Pancreas (tissue), 10 donors: ENCODE results near the gene OPCML. TPM values are rescaled to one million over a fixed set of nuclear protein-coding genes. Genes with fewer than 3 reads are reported as not detected.

Experiments used
- ATAC-seq, 4 donors: fragments of 200-7000 bp; cut with Tn5 transposase; one replicate each; pipeline versions ENCODE4 v1.8.0 to v1.9.1; 2020; ENCODE audit warnings: mild to moderate bottlenecking in 4 of 4, moderate library complexity in 4 of 4
- DNase-seq, 6 donors: peaks; one replicate each; pipeline ENCODE4 v3.0.0-alpha.2; 2020
- FAIRE-seq: peaks from 2 replicates; lab custom pipeline; 2012; peaks lifted over from hg19 to GRCh38; lab: Jason Lieb, UNC
- H3K27ac ChIP-seq, 4 donors: fragments of 200-600 bp; sonication (generic); 1 replicate in 3 of 4; 2 replicates in 1 of 4; pipeline versions ENCODE4 v1.5.0 to v1.8.0; 2020
- H3K27me3 ChIP-seq, 4 donors: fragments of 200-600 bp; one replicate each; pipeline ENCODE4 v1.8.0; 2021
- H3K36me3 ChIP-seq, 3 donors: fragments of 200-600 bp; sonication (generic) in 1 of 3; one replicate each; pipeline versions ENCODE4 v1.5.0 to v1.8.0; 2020 to 2021
- H3K4me1 ChIP-seq, 3 donors: fragments of 200-600 bp; one replicate each; pipeline ENCODE4 v1.8.0; 2021
- H3K4me3 ChIP-seq, 4 donors: fragments of 200-600 bp; sonication (generic) in 2 of 4; one replicate each; pipeline versions ENCODE4 v1.5.0 to v1.8.0; 2020 to 2021
- H3K9me3 ChIP-seq, 4 donors: fragments of 200-600 bp; one replicate each; pipeline ENCODE4 v1.8.0; 2021
- CTCF ChIP-seq, 4 donors: fragments of 200-600 bp; sonication (generic) in 3 of 4; IDR thresholded peaks; one replicate each; pipeline versions ENCODE4 v1.5.0 to v1.8.0; 2021; ENCODE audit warnings: antibody characterized with exemption in 4 of 4
- WGBS, 2 donors: extraction: QIAGEN DNeasy Blood & Tissue Kit; methylation state at CpG; one replicate each; pipeline ENCODE4 v1.1.7; 2013; 5-methylcytosine and 5-hydroxymethylcytosine counted together
- intact Hi-C, 3 donors: fragments of 100-400 bp; cut with DNase I; formaldehyde crosslinking; loops; one replicate each; pipeline versions ENCODE4 v1.11.1 to v1.14.2; 2022
- polyA plus RNA-seq, 2 donors: library from polyadenylated mRNA; stranded (reverse); fragments of 200-250 nt; gene quantifications; one replicate each; pipeline ENCODE4 v1.2.3, GENCODE V29; 2013
- total RNA-seq, 6 donors: library from RNA; stranded (reverse); fragmentation: NEBNext Ultra II Directional in 4 of 6; extraction: Animal tissue kit (Norgen Biotek cat#: 25700) in 4 of 6; gene quantifications; one replicate each; pipeline versions ENCODE4 v1.2.1 to v1.2.4, GENCODE V29; 2021 to 2023
- donor health status: healthy with polysubstance abuse.
- donor health status: DM: no; HTN: no; CAD: no; lungs with moderate emphysema.
- donor health status: DM: no; HTN: no; CAD: no.
- donor health status: control.
- donor health status: control.
- donor health status: Bipolar disorder and iron deficiency.
- donor health status: DM: yes; HTN: yes; CAD: no.
- donor health status: DM: no; HTN: no; CAD: no.
- donor health status: DM: no; HTN: no; CAD: no.
- donor health status: DM: yes; HTN: yes; CAD: no.

Gene OPCML
- total and polyA plus RNA-seq, 8 donors = 0.05 to 0.31 (median 0.19) TPM

- FAIRE-seq (no peak), ATAC-seq (no peak), DNase-seq (no peak)
- Histone ChIP-seq H3K27me3 (no peaks in the 10 kb centered on the region), H3K27ac (no peak overlapping the region), H3K9me3 (no peaks in the 10 kb centered on the region), H3K36me3 (no peaks in the 10 kb centered on the region), H3K4me1 (no peaks in the 10 kb centered on the region), H3K4me3 (no peak overlapping the region)
- no peak for TF ChIP-seq CTCF (IDR thresholded peaks at IDR 0.05)
- intact Hi-C loops = no loop called here
- WGBS, 2 donors = 65 to 81% methylated on average over 6 of the region's 6 CpGs
Measured at GRCh38 chr11:133403900-133404299, 128.4 kb downstream of the OPCML start.

GRCh38 chr11:133402551-133402950 is 129.8 kb downstream of the OPCML start:
- WGBS, 2 donors = 62 to 72% methylated on average over 4 of the region's 4 CpGs

GRCh38 chr11:133399855-133400625 is 132.3 kb downstream of the OPCML start:
- TF ChIP-seq CTCF (IDR thresholded peaks at IDR 0.05) = no peak
- DNase-seq (no peak), FAIRE-seq (no peak), ATAC-seq (no peak)
- Histone ChIP-seq H3K9me3 (no peaks in the 10 kb centered on the region), H3K4me1 (no peaks in the 10 kb centered on the region), H3K27ac (no peak overlapping the region), H3K36me3 (no peaks in the 10 kb centered on the region), H3K4me3 (no peak overlapping the region), H3K27me3 (no peaks in the 10 kb centered on the region)
- WGBS, 2 donors = 64 to 76% methylated on average over 7 of the region's 7 CpGs
- intact Hi-C loops = no loop called here

More at GRCh38 chr11:133402551-133402950, 129.8 kb downstream of the OPCML start:
- intact Hi-C loops = no loop called here
- no peak for FAIRE-seq
- H3K4me1 ChIP-seq = no peaks in the 10 kb centered on the region
- H3K9me3 ChIP-seq = no peaks in the 10 kb centered on the region
- H3K27ac ChIP-seq = no peak overlapping the region
- no peak for ATAC-seq
- no peaks in the 10 kb centered on the region for H3K36me3 ChIP-seq
- no peak for DNase-seq
- no peak for TF ChIP-seq CTCF (IDR thresholded peaks at IDR 0.05)
- H3K4me3 ChIP-seq = no peak overlapping the region
- no peaks in the 10 kb centered on the region for H3K27me3 ChIP-seq

GRCh38 chr11:133399294-133399693 is 133.0 kb downstream of the OPCML start:
- Histone ChIP-seq H3K36me3 (no peaks in the 10 kb centered on the region), H3K27ac (no peak overlapping the region), H3K9me3 (no peaks in the 10 kb centered on the region), H3K4me3 (no peak overlapping the region), H3K4me1 (no peaks in the 10 kb centered on the region), H3K27me3 (no peaks in the 10 kb centered on the region)
- WGBS, 2 donors = 69 to 76% methylated on average over 2 of the region's 2 CpGs
- intact Hi-C loops = no loop called here
- no peak for FAIRE-seq
- DNase-seq = no peak
- TF ChIP-seq CTCF (IDR thresholded peaks at IDR 0.05) = no peak
- ATAC-seq = no peak

- ATAC-seq = no peak
- 77 to 86% methylated on average over 14 of the region's 14 CpGs for WGBS, 2 donors
Measured at GRCh38 chr11:133390803-133391202, 141.5 kb downstream of the OPCML start.

More at GRCh38 chr11:133390803-133391202, 141.5 kb downstream of the OPCML start:
- H3K4me3 ChIP-seq = no peak overlapping the region
- no peaks in the 10 kb centered on the region for H3K4me1 ChIP-seq
- FAIRE-seq (no peak), DNase-seq (no peak)
- peaks cover 0 to 5% (median 0%) of the 10 kb centered on the region in 4 donors for H3K27me3 ChIP-seq
- no peaks in the 10 kb centered on the region for H3K36me3 ChIP-seq
- no peaks in the 10 kb centered on the region for H3K9me3 ChIP-seq
- H3K27ac ChIP-seq = no peak overlapping the region
- intact Hi-C loops = no loop called here
- TF ChIP-seq CTCF (IDR thresholded peaks at IDR 0.05) = no peak
